ENCODE data around the gene MAPK6. TPM values are rescaled to one million over a fixed set of nuclear protein-coding genes. Genes with fewer than 3 reads are reported as not detected.

Gene MAPK6
- total and polyA plus RNA-seq, 10 of the 15 experiments (the other 5 are each of a cell fraction or from before 2014, with no cell fraction given), result 20.6 to 100 (median 52.6) TPM

DNA sequence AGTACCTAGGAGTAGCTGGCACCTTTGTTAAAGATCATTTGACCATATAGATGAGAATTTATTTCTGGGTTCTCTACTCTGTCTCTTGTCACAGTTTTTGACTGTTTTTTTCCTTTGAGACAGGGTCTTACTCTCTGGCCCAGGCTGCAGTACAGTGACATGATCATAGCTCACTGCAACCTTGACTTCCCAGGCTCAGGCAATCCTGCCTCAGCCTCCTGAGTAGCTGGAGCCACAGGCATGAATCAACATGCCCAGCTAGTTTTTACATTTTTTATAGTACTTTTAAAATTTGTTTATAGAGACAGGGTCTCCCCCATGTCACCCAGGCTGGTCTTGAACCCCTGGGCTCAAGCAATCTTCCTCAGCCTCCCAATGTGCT lies 48.5 kb downstream of the MAPK6 start (continued):
- no peak for TF ChIP-seq POLR2AphosphoS5 (IDR thresholded peaks at IDR 0.05; ENCODE audit: low read length)

GRCh38 chr15:52068004-52068615 lies 49.1 kb downstream of the MAPK6 start:
- Histone ChIP-seq H3K79me2 (ENCODE audit: control insufficient read depth, insufficient read depth, low read length) (no peaks in the 10 kb centered on the region; the same call in 1 of the 2 replicates), H3K27ac (ENCODE audit: control insufficient read depth, insufficient read depth) (no peak overlapping the region), H3K4me1 (ENCODE audit: control insufficient read depth, insufficient read depth, low read length) (peaks cover 6% of the 10 kb centered on the region), H4K20me1 (ENCODE audit: control insufficient read depth, insufficient read depth) (no peaks in the 10 kb centered on the region), H3K27me3 (replicated peaks in 1 of 2; ENCODE audit: control insufficient read depth in 2 of 2, insufficient read depth in 2 of 2, low read length in 1 of 2) (no peaks in the 10 kb centered on the region), H3K36me3 (ENCODE audit: control insufficient read depth in 2 of 2, insufficient read depth in 2 of 2, low read length in 1 of 2) (peaks cover 0 to 8% of the 10 kb centered on the region in 2 experiments; a peak in 1 of 4 replicates), H3K9me3 (replicated peaks; ENCODE audit: control insufficient read depth, insufficient read depth, low read length) (no peaks in the 10 kb centered on the region), H2AFZ (ENCODE audit: control insufficient read depth, low read depth, low read length) (no peak overlapping the region), H3K4me2 (ENCODE audit: control insufficient read depth, insufficient read depth) (no peak overlapping the region), H3K4me3 (no peak overlapping the region), H3K9ac (ENCODE audit: control insufficient read depth, insufficient read depth, low read length) (no peak overlapping the region)
- in situ Hi-C loops (cut with MboI), result no loop called here
- ATAC-seq (no peak), FAIRE-seq (no peak), DNase-seq (ENCODE audit: low read depth, low spot score) (no peak)
- WGBS (ENCODE audit: insufficient coverage, insufficient replicate concordance, low lambda C conversion rate, missing lambda C conversion rate), result 95% methylated on average over 2 of the region's 2 CpGs
- intact Hi-C loops (cut with micrococcal nuclease; ENCODE audit: unreplicated experiment), result no loop called here
- RAD21 ChIA-PET (ENCODE audit: unreplicated experiment), result interaction anchor here (0.7 to 2.3 kb wide), 7 partner anchors 15 to 83 kb away, joined by 3 to 7 read pairs (median 5); no protein-coding TSS in a partner anchor
- BruUV-seq (replicated peaks), result no TSS peak
- SMC1A ChIA-PET (ENCODE audit: uncharacterized antibody, unreplicated experiment), result interaction anchor here (0.8 to 5.2 kb wide), 15 partner anchors 9 to 496 kb away, joined by 3 to 70 read pairs (median 4); partner anchors contain the start of gene LEO1
- POLR2A ChIA-PET, result interaction anchor here (0.8 to 1.6 kb wide), 2 partner anchors 27 to 87 kb away, joined by 3 to 4 read pairs; no protein-coding TSS in a partner anchor
- CTCF ChIA-PET, result interaction anchor here (1.3 to 7.6 kb wide), 5 partner anchors 9 to 160 kb away, joined by 3 to 83 read pairs (median 7); no protein-coding TSS in a partner anchor
- TF ChIP-seq POLR2A (IDR thresholded peaks at IDR 0.05; ENCODE audit: low read depth, low read length), result no peak
- no peak for TF ChIP-seq WRNIP1 (IDR thresholded peaks at IDR 0.05; ENCODE audit: borderline replicate concordance, low read depth, low read length)
- TF ChIP-seq NFYB (IDR thresholded peaks at IDR 0.05; ENCODE audit: insufficient read depth, low read depth, low read length), result no peak
- TF ChIP-seq TCF12 (IDR thresholded peaks at IDR 0.05; ENCODE audit: low read depth, low read length), result no peak
- TF ChIP-seq, protein P1, sequence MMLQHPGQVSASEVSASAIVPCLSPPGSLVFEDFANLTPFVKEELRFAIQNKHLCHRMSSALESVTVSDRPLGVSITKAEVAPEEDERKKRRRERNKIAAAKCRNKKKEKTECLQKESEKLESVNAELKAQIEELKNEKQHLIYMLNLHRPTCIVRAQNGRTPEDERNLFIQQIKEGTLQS (IDR thresholded peaks at IDR 0.05; ENCODE audit: borderline replicate concordance, extremely low read depth, low read depth, low read length), result no peak
- no peak for TF ChIP-seq NFIC (IDR thresholded peaks at IDR 0.05; ENCODE audit: low read depth, low read length)
- TF ChIP-seq PRDM15 (CRISPR knock-in tag; IDR thresholded peaks at IDR 0.05), result no peak
- TF ChIP-seq, protein P2, sequence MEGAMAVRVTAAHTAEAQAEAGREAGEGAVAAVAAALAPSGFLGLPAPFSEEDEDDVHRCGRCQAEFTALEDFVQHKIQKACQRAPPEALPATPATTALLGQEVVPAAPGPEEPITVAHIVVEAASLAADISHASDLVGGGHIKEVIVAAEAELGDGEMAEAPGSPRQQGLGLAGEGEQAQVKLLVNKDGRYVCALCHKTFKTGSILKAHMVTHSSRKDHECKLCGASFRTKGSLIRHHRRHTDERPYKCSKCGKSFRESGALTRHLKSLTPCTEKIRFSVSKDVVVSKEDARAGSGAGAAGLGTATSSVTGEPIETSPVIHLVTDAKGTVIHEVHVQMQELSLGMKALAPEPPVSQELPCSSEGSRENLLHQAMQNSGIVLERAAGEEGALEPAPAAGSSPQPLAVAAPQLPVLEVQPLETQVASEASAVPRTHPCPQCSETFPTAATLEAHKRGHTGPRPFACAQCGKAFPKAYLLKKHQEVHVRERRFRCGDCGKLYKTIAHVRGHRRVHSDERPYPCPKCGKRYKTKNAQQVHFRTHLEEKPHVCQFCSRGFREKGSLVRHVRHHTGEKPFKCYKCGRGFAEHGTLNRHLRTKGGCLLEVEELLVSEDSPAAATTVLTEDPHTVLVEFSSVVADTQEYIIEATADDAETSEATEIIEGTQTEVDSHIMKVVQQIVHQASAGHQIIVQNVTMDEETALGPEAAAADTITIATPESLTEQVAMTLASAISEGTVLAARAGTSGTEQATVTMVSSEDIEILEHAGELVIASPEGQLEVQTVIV (IDR thresholded peaks at IDR 0.05; ENCODE audit: borderline replicate concordance, partially characterized antibody), result no peak
- no peak for TF ChIP-seq ZNF384 (IDR thresholded peaks at IDR 0.05; ENCODE audit: borderline replicate concordance, low read depth, low read length)
- TF ChIP-seq YY1 (IDR thresholded peaks at IDR 0.05; ENCODE audit: low read depth, low read length), result no peak
- TF ChIP-seq ATF7 (IDR thresholded peaks at IDR 0.05; ENCODE audit: low read depth), result no peak
- no peak for TF ChIP-seq MEF2A (IDR thresholded peaks at IDR 0.05; ENCODE audit: insufficient read depth, low read depth, low read length)
- no peak for TF ChIP-seq JUNB (IDR thresholded peaks at IDR 0.05)
- TF ChIP-seq BHLHE40 (IDR thresholded peaks at IDR 0.05; ENCODE audit: borderline replicate concordance in 1 of 2, low read depth in 2 of 2, low read length in 1 of 2), result no peak
- no peak for TF ChIP-seq POLR2AphosphoS5 (IDR thresholded peaks at IDR 0.05; ENCODE audit: low read length)

All from GM12878 (cell line).